ENCODE results near the gene CNOT2. TPM values are rescaled to one million over a fixed set of nuclear protein-coding genes. Genes with fewer than 3 reads are reported as not detected.

Gene CNOT2
- total RNA-seq, 1 experiment from 2014 or later = 82.9 TPM

DNA sequence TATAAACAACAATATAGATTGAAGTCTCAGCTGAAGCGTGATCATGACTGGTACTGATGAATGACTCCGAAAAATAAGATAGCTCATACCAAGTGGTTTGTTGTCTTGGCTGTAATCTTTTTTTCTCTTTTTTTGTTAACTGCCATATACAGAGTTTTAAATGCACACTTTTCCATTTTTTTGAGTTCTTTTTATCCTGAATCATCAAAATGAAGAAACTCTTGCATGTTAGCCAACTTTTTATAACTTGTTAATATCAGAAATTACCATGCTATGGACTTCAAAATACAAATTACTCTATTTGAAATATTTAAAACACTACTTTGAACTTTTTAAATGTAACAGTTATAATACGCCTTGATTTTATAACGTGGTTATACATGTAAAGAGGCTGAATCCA, 112.7 kb downstream of the CNOT2 start:
- H3K14ac ChIP-seq (ENCODE audit: insufficient read depth, low read length) = no peak overlapping the region

More for the DNA sequence above, 112.7 kb downstream of the CNOT2 start:
- no peak overlapping the region for H3K27ac ChIP-seq (ENCODE audit: insufficient read length, low read depth, low read length)
- no peak overlapping the region for H3K23ac ChIP-seq (ENCODE audit: insufficient read length, low read depth, low read length)
- H3K4me1 Mint-ChIP-seq = peaks cover 6 to 8% of the 10 kb centered on the region in 2 experiments
- H3K79me1 ChIP-seq (ENCODE audit: insufficient read depth, low read depth, low read length, poor library complexity, severe bottlenecking) = no peaks in the 10 kb centered on the region
- H3K27me3 Mint-ChIP-seq (ENCODE audit: low read depth) = no peaks in the 10 kb centered on the region
- no peak overlapping the region for H2BK15ac ChIP-seq (ENCODE audit: low read depth, low read length)
- H2BK120ac ChIP-seq (ENCODE audit: low read depth, low read length, poor library complexity, severe bottlenecking) = no peak overlapping the region
- H3K18ac ChIP-seq (ENCODE audit: insufficient read length, low read depth, low read length) = no peak overlapping the region
- no peak for TF ChIP-seq CTCF (conservative IDR thresholded peaks at IDR 0.05)
- H3K27ac Mint-ChIP-seq = no peak overlapping the region
- no peaks in the 10 kb centered on the region for H3K4me1 ChIP-seq (ENCODE audit: insufficient read depth, low read length)
- H4K20me1 ChIP-seq (ENCODE audit: control insufficient read depth, insufficient read depth, insufficient read length) = no peaks in the 10 kb centered on the region
- H2AK5ac ChIP-seq (ENCODE audit: insufficient read length, low read length) = no peak overlapping the region
- H3K9me3 Mint-ChIP-seq = no peaks in the 10 kb centered on the region
- H2AFZ ChIP-seq (ENCODE audit: low read length) = no peak overlapping the region
- H3K4me2 ChIP-seq (ENCODE audit: insufficient read depth, insufficient read length, low read length) = no peak overlapping the region
- H3K27me3 ChIP-seq (ENCODE audit: insufficient read depth, low read length) = no peaks in the 10 kb centered on the region
- no peak overlapping the region for H3K4ac ChIP-seq (ENCODE audit: low read depth, low read length)
- H3K4me3 Mint-ChIP-seq = no peak overlapping the region
- no peak overlapping the region for H2BK5ac ChIP-seq (ENCODE audit: insufficient read length, low read length)
- H4K5ac ChIP-seq (ENCODE audit: insufficient read length, low read depth, low read length) = no peak overlapping the region
- no CpG with 5 or more reads among the region's 4 CpGs for WGBS (ENCODE audit: extremely low coverage, insufficient read length, low lambda C conversion rate)
- H3K56ac ChIP-seq (ENCODE audit: insufficient read length, low read depth, low read length) = no peak overlapping the region
- no peak for DNase-seq
- no peak overlapping the region for H3K9ac ChIP-seq (ENCODE audit: extremely low read depth, insufficient read length, low read length)
- no peaks in the 10 kb centered on the region for H3K79me2 ChIP-seq (ENCODE audit: insufficient read depth, low read length)
- H4K91ac ChIP-seq (ENCODE audit: insufficient read length, low read depth, low read length) = no peak overlapping the region
- H2BK20ac ChIP-seq (ENCODE audit: low read depth, low read length, poor library complexity, severe bottlenecking) = no peak overlapping the region
- H3K36me3 Mint-ChIP-seq (ENCODE audit: insufficient read depth in 1 of 3, low read depth in 3 of 3) = peaks cover 5 to 20% (median 19%) of the 10 kb centered on the region in 3 experiments
- H3K23me2 ChIP-seq (ENCODE audit: insufficient read length, low read depth, low read length, poor library complexity, severe bottlenecking) = no peaks in the 10 kb centered on the region
- no peak overlapping the region for H3T11ph ChIP-seq (ENCODE audit: low read length)
- no peak overlapping the region for H4K8ac ChIP-seq (replicated peaks; ENCODE audit: insufficient read length, low read depth, low read length)
- H3K9me3 ChIP-seq (ENCODE audit: control insufficient read depth, low read depth, low read length) = no peaks in the 10 kb centered on the region
- no peak overlapping the region for H2BK12ac ChIP-seq (ENCODE audit: insufficient read length, low read depth, low read length)

All from H9 (cell line).